Fibroblast of peridontal ligament (primary cell): ENCODE results near the gene CBX6.

Experiments
- DNase-seq: peaks from one replicate; pipeline ENCODE4 v3.0.0-alpha.2; 2010; ENCODE audit errors: extremely low read depth

The CBX6 gene

GRCh38 chr22:38841211-38841610 is 30.8 kb downstream of the CBX6 start:
- no peak for DNase-seq

DNA sequence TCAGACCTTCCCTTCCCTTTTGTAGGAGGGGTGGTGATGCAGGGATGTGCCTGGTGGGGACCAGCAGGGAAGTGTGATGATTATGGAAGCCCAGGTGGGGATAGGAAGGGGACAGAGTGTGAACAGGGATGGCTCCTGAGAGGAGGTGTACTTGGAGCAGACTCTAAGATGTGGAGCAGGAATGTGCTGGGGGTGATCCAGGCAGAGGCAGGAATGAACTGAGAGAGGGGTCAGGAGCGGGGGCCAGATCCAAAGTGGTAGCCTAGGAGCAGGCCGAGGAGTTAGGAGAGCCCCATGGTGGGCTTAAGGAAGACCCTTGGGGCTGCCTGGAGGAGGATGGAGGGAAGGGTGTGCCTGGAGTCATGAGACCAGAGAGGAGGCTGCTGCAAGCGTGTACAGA is 31.9 kb downstream of the CBX6 start:
- DNase-seq = no peak

GRCh38 chr22:38839686-38840085 is 32.3 kb downstream of the CBX6 start:
- DNase-seq = no peak

- DNase-seq = no peak
Measured at GRCh38 chr22:38837414-38837928, 34.5 kb downstream of the CBX6 start.

DNA sequence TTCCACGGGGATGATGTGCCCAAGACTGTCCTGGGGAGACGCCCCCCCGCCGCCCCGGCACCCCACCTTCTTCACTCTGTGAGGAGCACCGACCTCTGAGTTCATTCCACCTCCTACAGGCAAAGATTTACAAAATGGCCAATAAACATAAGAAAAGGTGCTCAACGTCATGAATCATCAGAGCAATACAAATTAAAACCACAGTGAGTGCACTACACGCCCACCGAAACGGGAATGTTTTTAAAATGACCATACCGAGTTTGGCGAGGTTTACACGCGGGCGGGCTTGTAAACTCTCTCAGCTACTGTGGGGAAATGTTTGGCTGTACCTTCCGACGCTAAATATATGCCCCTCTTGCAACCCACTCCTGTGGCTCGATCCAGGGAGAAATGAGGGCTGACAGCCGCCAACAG is 36.1 kb downstream of the CBX6 start:
- DNase-seq = no peak

GRCh38 chr22:38834991-38835390 is 37.0 kb downstream of the CBX6 start:
- DNase-seq = no peak

DNA sequence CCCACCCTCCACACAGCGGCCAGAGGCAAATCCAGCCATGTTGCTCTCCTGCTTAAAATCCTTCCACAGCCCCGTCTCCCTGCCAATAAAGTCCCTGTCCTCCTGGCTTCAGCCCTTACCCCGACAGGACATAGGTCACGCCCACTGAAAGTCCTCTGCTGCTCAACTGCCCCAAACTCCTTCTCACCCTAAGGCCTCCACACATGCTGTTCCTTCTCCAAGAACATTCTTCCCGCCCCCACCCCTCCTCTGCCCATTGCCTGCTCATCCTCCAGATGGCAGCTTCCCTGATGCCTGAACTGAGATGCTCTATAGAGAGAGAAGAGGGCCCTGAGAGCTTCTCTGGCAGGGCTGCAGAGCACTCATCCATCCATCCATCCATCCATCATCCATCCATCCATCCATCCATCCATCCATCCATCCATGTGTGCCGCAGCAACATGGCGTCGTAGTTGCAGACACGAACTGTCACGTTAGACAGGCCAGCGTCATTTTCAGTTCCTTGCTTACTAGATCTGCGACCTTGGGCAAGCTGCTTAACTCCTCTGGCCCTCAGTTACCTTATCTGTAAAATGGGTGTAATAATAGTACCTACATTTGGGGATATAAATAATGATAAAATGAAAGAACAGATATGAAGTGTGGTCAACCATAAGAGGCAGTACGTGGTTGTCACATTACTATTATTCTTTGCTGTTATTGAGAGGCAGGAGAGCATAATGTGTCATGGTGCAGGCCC is 37.6 kb downstream of the CBX6 start:
- DNase-seq = no peak

- DNase-seq = no peak
Measured at GRCh38 chr22:38833061-38833460, 39.0 kb downstream of the CBX6 start.

DNA sequence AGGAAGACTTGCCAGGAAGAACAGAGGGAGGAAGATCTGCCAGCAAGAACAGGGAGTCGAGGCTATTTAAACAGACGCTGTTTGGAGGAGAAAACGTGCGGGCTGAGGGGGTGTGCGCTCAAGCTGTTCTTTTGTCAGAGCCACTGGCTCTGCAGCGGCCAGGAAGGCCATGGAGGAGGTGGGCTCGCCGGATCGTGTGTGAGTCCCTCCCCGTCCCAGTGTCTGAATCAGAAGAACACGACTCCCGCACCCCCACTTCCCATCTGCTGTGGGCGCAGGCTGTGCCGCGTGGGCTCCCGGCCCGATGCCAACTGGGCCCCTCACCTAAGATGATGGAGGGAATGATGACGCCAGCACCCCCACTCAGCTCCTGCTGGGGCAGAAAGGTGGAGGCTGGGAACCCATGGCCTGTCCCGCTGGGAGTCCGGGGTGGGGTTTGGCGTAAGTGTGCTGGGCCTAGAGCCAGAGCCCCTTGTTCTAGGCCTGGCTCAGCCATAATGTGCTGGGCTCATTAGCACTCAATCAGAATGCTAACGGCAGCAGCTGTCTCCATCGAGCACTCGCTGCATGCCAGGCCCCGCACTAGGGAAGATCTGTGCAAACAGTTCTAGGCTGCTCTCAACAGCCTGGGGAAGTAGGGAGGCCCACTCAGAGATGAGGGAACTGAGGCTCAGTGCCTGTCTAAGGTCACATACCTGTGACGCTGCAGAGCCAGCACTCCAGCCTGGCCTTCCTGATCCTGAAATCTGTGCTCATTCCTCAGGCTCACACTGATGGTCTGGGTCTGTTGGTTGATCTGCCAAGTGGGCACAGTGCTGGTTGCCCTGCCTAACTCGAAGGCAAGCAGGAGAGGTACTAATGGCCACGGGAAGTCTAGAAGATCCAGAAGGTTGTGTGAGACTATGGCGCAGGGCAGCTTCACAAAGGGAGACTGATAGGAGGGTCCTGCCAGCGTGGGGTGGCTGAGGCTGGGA is 39.7 kb downstream of the CBX6 start:
- no peak for DNase-seq

GRCh38 chr22:38831166-38831945 is 40.7 kb downstream of the CBX6 start:
- peak; percentile 36 for DNase-seq

DNA sequence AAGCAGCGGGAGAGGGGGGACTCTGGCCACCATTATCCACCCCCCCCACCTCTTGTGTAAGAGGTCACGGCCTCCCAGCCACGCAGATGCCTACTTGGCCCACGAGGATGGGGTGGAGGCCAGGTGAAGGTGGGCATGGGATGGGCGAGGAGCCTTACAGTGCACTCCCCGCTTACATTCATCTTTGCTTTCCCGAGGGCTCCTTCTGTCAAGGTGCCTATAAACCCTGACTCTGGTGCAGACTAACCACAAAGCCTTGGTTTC is 41.2 kb downstream of the CBX6 start:
- no peak for DNase-seq

DNA sequence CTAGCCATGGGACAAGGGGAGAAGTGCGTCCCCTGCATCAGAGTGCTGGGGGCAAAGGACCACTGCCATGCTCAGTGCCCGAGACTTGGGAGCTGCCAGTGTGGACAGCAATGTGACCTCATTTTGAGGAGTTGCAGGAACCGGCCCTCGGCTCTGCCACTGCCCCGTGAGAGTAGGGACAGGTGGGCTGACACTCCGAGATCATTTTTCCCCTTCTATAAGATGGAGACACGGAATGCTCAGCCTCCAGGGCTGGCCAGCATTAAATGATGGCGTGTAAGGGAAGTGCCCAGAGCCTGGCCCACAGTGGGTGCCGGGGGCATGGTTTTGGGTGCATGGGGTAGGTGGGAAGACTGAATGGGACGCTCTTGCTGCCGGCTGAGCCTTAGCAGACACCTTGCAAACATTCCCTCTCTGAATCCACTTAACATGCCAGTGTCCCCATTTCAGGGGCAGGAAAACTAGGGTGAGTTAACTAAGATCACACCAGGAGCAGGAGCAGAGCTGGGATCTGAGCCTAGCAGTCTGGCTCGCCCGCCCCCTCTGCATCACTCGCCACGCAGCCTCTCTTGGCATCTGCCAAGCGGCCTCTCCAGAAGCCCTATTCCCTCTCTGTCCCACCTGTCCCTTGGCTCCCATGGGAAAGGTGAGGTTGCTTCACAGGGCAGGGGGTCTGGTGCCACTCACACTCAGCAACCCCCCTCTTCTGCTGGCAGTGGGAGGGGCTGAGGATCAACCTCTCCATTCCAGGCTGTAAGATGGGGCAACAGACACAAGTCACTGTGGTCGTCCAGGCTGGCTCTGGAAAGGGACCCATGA is 41.8 kb downstream of the CBX6 start:
- DNase-seq = no peak

- no peak for DNase-seq
Measured at GRCh38 chr22:38829485-38829884, 42.5 kb downstream of the CBX6 start.

DNA sequence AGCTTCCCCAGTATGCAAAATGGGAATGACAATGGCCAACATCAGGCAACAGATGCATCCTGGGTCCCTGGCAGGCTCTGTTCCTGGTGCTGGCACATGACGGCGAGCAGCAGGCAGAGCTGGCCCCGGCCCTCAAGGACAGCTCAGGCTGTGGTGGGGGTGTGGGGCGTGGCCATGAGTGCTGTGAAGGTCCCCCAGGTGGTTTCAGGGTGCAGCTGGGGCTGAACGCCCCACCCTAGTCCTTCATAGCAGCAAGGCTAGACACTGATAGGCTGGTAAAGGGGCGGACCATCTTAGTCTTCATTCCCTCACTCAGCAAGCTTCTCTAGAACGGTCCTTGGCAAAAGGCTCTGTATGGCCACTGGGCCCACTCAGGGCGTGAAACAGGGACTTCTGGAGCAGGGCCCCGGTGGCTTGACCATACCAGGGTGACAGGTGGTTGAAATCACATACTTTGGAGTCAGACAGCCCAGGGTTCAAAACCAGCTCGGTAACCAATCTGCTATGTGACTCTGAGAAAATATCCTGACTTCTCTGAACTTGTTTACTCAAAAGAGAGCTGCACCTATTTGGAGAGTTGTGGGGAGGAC is 43.3 kb downstream of the CBX6 start:
- no peak for DNase-seq

DNA sequence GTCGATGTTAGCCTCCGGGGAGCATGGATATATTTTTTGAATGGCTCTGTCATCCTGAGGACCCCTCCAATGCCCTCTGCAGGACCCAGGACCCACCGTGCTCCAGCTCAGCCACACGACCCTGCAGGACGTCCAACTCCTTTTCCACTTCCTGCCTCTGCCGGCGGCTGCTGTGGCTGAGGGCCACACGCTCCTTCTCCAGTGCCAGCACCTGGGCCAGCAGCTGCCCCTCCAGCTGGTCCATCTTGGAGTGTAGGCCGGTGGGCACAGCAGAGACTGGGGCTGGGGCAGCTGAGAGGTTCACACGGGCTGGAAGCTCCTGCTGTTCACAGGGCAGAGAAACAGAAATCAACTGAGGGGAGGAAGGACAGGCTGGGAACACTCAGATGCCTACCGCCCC is 43.8 kb downstream of the CBX6 start:
- DNase-seq = no peak

GRCh38 chr22:38827510-38827909 is 44.5 kb downstream of the CBX6 start:
- no peak for DNase-seq

DNA sequence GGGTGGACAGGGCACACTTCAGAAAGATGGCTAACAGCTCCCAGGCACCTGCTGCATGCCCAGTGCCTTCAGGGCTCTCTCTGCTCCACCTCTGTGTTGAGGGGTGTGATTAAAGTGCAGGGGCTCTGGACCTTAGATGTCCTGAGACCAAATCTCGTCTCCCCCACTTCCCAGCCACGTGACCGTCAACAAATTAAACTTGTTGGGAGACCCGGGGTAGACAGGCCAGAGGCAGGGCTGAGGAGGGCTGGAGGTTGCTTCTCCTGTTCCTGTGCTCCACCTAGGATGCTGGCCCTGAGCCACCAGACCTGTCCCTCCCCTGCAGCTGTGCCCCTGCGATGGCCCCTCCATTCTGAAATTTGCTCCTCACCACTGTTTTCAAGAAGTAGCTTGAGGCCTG is 45.2 kb downstream of the CBX6 start:
- no peak for DNase-seq

- DNase-seq = no peak
Measured at GRCh38 chr22:38826386-38826785, 45.6 kb downstream of the CBX6 start.

GRCh38 chr22:38824585-38824984 is 47.4 kb downstream of the CBX6 start:
- DNase-seq = peak; percentile 73

DNA sequence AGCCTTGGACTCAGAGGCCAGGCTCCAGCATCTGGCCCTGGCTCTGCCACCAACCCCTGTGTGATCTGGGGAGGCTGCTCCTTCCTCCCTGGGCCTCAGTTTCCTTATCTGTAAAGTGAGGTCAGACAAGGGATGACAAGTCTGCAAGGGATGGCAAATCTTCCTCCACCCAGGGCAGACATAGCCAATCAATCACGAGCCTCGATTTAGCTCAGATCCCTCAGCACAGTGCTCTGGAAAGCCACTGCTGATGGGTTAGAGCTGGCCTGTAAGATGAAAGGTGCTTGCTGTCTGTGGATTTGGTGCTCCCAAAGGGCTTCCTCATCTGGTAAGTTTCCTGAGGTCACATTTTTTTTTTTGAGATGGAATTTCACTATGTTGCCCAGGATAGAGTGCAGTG is 48.4 kb downstream of the CBX6 start:
- DNase-seq = no peak

DNA sequence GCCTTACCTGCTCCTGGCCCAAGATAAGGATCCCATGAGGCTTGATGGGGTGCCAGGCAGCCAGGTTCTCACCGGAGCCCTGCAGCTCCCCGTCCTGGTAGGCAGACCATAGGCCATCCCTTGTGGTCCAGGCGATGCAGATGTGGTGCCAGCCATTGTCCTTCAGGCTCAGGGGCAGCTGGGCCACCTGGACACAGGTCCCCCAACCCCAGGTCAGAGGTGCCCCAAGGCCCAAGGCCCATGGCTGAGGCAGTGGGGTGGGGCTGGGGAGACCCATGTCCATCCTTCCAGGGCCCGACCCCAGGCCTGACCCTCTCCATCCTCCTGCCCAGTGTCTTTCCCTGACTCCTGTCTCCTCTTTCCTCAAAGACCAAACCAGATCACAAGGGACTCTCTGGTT is 48.9 kb downstream of the CBX6 start:
- no peak for DNase-seq
